HepG2 (cell line): ENCODE measurements around the gene CHST12. TPM values are rescaled to one million over a fixed set of nuclear protein-coding genes. Genes with fewer than 3 reads are reported as not detected.

Experiments
- DPF2 ChIP-seq: sonication (generic); formaldehyde crosslinking; IDR thresholded peaks from 2 replicates; pipeline ENCODE4 v1.4.0; 2020; ENCODE audit warnings: mild to moderate bottlenecking, low read depth, missing genetic modification reagents, borderline replicate concordance
- FOSL1 ChIP-seq: sonication (generic); formaldehyde crosslinking; IDR thresholded peaks from 2 replicates; pipeline ENCODE4 v1.9.0; 2021; ENCODE audit warnings: missing genetic modification reagents, borderline replicate concordance
- JUND ChIP-seq: sonication (generic); formaldehyde crosslinking; IDR thresholded peaks from 2 replicates; pipeline ENCODE4 v1.8.0; 2022; ENCODE audit warnings: mild to moderate bottlenecking, missing genetic modification reagents
- KDM5A ChIP-seq: fragments of 200-600 bp; sonication (generic); IDR thresholded peaks from 2 replicates; pipeline ENCODE4 v1.7.0; 2018; ENCODE audit warnings: antibody characterized with exemption, mild to moderate bottlenecking, low read length, borderline replicate concordance
- MIER2 ChIP-seq: IDR thresholded peaks from 2 replicates; pipeline ENCODE4 v1.6.1; 2016; ENCODE audit warnings: missing biosample characterization, missing genetic modification reagents
- PCBP2 ChIP-seq: fragments of 200-400 bp; formaldehyde crosslinking; optimal IDR thresholded peaks from 2 replicates; pipeline ENCODE3; 2018; ENCODE audit warnings: low read length, low read depth; ENCODE audit not compliant: poor library complexity, severe bottlenecking
- PHB2 ChIP-seq: fragments of 450-650 bp; IDR thresholded peaks from 2 replicates; pipeline ENCODE4 v1.6.1; 2018; ENCODE audit not compliant: partially characterized antibody
- POLR2AphosphoS5 ChIP-seq: IDR thresholded peaks from 2 replicates; pipeline ENCODE4 v1.6.1; 2012; ENCODE audit warnings: low read depth, low read length
- SAP130 ChIP-seq: IDR thresholded peaks from 2 replicates; pipeline ENCODE4 v1.6.1; 2016; ENCODE audit warnings: low read depth
- SIX1 ChIP-seq: sonication (generic); formaldehyde crosslinking; IDR thresholded peaks from 2 replicates; pipeline ENCODE4 v1.4.0; 2020; ENCODE audit warnings: missing genetic modification reagents, borderline replicate concordance
- SP5 ChIP-seq: IDR thresholded peaks from 2 replicates; pipeline ENCODE4 v1.6.1; 2016; ENCODE audit warnings: low read depth, borderline replicate concordance
- YY1 ChIP-seq: IDR thresholded peaks from 2 replicates; pipeline ENCODE4 v1.6.1; 2011; ENCODE audit warnings: low read length, low read depth, moderate library complexity, mild to moderate bottlenecking; ENCODE audit not compliant: insufficient read depth, insufficient replicate concordance
- ZNF232 ChIP-seq: sonication (generic); formaldehyde crosslinking; IDR thresholded peaks from 2 replicates; pipeline ENCODE4 v1.4.0; 2020; ENCODE audit warnings: missing genetic modification reagents, borderline replicate concordance
- ZNF317 ChIP-seq: sonication (generic); formaldehyde crosslinking; IDR thresholded peaks from 2 replicates; pipeline ENCODE4 v1.5.0; 2020; ENCODE audit warnings: mild to moderate bottlenecking, missing genetic modification reagents
- ZNF614 ChIP-seq: IDR thresholded peaks from 2 replicates; pipeline ENCODE4 v1.6.1; 2018; ENCODE audit warnings: missing biosample characterization, missing genetic modification reagents, inconsistent platforms, borderline replicate concordance
- ZSCAN20 ChIP-seq: sonication (generic); formaldehyde crosslinking; IDR thresholded peaks from 2 replicates; pipeline ENCODE4 v1.4.0; 2020; ENCODE audit warnings: missing genetic modification reagents, mild to moderate bottlenecking, borderline replicate concordance
- polyA plus RNA-seq, 8 experiments: library from polyadenylated mRNA; depleted of rRNA in 3 of 8; stranded (reverse) in 7 of 8; unstranded in 1 of 8; fragments of >200 nt; fragmentation: Illumina TruSeq in 4 of 8; extraction: Trizol in 4 of 8; gene quantifications; 2 replicates each; pipeline versions ENCODE4 v1.2.1 to v1.2.3, GENCODE V29; 2011 to 2016; ENCODE audit warnings: low read depth in 4 of 8, missing spikeins in 1 of 8, mixed read lengths in 1 of 8; ENCODE audit not compliant: insufficient read depth in 1 of 8
- total RNA-seq, 5 experiments: library from RNA; depleted of rRNA; stranded (reverse); fragments of >200 nt; fragmentation: Illumina TruSeq; extraction: Trizol; gene quantifications; 2 replicates each; pipeline ENCODE4 v1.2.3, GENCODE V29; 2016; ENCODE audit warnings: low read depth in 1 of 5
- TF ChIP-seq, protein P1 (sequence below): IDR thresholded peaks from 2 replicates; pipeline ENCODE4 v1.6.1; 2016; ENCODE audit warnings: control low read depth
- TF ChIP-seq, protein P2 (sequence below): sonication (generic); formaldehyde crosslinking; IDR thresholded peaks from 2 replicates; pipeline ENCODE4 v1.4.0; 2020; ENCODE audit warnings: missing genetic modification reagents
- TF ChIP-seq, protein P3 (sequence below): fragments of 450-650 bp; IDR thresholded peaks from 2 replicates; pipeline ENCODE4 v1.6.1; 2016
- TF ChIP-seq, protein P4 (sequence below): sonication (generic); formaldehyde crosslinking; IDR thresholded peaks from 2 replicates; pipeline ENCODE4 v1.8.1; 2023; ENCODE audit warnings: mild to moderate bottlenecking, missing genetic modification reagents

CHST12 gene
- total and polyA plus RNA-seq, 2 of the 13 experiments (the other 11 are each of a cell fraction or from before 2014, with no cell fraction given) = 6.4 to 15.8 TPM

DNA sequence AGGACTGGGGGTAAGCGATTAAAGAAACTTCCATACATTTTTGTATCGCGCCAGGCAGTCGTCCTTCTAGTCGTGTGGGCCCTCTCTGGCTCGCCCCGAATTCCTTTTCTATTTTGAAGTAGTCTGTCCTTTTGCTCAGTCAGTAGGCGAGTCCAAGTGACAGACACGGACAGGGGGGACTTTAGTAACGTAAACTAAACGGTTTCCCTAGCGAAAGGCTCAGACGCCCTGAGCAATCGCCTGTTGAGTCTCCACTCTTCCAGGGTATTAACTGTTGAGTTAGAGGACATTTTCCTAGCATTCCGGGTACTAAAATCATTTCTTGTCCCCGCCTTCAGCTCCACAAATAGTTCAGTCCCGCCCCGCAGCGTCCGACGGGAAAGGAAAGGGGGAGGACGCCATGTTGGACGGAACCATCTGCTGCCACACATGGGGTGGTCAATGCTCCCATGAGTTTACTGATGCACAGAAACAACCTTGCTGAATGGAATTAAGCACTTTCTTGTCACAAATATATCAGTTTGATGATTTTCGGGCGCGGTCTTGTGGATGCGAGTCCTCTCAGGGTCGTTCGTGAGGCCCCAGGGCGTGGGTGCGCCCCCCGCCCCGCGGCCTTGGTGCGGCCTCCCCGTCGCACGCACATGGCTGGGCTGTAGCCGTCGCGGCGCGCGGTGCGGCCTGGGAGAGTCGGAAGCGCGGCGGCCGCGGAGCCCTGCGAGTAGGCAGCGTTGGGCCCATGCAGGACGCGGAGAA lies 49.0 kb upstream of the CHST12 start, which contains the start of gene EIF3B (continued):
- 0 out of 2 replicates have a peak, but pooled peaks have one; percentile 19 for TF ChIP-seq SP5 (CRISPR knock-in tag)
- no peak for TF ChIP-seq ZNF317 (CRISPR knock-in tag)
- peak; percentile 93 for TF ChIP-seq YY1
- TF ChIP-seq, protein P1, sequence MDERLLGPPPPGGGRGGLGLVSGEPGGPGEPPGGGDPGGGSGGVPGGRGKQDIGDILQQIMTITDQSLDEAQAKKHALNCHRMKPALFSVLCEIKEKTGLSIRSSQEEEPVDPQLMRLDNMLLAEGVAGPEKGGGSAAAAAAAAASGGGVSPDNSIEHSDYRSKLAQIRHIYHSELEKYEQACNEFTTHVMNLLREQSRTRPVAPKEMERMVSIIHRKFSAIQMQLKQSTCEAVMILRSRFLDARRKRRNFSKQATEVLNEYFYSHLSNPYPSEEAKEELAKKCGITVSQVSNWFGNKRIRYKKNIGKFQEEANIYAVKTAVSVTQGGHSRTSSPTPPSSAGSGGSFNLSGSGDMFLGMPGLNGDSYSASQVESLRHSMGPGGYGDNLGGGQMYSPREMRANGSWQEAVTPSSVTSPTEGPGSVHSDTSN = no peak
- TF ChIP-seq, protein P2, sequence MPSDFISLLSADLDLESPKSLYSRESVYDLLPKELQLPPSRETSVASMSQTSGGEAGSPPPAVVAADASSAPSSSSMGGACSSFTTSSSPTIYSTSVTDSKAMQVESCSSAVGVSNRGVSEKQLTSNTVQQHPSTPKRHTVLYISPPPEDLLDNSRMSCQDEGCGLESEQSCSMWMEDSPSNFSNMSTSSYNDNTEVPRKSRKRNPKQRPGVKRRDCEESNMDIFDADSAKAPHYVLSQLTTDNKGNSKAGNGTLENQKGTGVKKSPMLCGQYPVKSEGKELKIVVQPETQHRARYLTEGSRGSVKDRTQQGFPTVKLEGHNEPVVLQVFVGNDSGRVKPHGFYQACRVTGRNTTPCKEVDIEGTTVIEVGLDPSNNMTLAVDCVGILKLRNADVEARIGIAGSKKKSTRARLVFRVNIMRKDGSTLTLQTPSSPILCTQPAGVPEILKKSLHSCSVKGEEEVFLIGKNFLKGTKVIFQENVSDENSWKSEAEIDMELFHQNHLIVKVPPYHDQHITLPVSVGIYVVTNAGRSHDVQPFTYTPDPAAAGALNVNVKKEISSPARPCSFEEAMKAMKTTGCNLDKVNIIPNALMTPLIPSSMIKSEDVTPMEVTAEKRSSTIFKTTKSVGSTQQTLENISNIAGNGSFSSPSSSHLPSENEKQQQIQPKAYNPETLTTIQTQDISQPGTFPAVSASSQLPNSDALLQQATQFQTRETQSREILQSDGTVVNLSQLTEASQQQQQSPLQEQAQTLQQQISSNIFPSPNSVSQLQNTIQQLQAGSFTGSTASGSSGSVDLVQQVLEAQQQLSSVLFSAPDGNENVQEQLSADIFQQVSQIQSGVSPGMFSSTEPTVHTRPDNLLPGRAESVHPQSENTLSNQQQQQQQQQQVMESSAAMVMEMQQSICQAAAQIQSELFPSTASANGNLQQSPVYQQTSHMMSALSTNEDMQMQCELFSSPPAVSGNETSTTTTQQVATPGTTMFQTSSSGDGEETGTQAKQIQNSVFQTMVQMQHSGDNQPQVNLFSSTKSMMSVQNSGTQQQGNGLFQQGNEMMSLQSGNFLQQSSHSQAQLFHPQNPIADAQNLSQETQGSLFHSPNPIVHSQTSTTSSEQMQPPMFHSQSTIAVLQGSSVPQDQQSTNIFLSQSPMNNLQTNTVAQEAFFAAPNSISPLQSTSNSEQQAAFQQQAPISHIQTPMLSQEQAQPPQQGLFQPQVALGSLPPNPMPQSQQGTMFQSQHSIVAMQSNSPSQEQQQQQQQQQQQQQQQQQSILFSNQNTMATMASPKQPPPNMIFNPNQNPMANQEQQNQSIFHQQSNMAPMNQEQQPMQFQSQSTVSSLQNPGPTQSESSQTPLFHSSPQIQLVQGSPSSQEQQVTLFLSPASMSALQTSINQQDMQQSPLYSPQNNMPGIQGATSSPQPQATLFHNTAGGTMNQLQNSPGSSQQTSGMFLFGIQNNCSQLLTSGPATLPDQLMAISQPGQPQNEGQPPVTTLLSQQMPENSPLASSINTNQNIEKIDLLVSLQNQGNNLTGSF = no peak; the same call in 1 of the 2 replicates
- TF ChIP-seq, protein P3, sequence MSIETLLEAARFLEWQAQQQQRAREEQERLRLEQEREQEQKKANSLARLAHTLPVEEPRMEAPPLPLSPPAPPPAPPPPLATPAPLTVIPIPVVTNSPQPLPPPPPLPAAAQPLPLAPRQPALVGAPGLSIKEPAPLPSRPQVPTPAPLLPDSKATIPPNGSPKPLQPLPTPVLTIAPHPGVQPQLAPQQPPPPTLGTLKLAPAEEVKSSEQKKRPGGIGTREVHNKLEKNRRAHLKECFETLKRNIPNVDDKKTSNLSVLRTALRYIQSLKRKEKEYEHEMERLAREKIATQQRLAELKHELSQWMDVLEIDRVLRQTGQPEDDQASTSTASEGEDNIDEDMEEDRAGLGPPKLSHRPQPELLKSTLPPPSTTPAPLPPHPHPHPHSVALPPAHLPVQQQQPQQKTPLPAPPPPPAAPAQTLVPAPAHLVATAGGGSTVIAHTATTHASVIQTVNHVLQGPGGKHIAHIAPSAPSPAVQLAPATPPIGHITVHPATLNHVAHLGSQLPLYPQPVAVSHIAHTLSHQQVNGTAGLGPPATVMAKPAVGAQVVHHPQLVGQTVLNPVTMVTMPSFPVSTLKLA = peak; percentile 83
- peak; percentile 65; the same call in 1 of the 2 replicates for TF ChIP-seq KDM5A
- no peak for TF ChIP-seq PCBP2
- peak; percentile 89 for TF ChIP-seq SAP130
- TF ChIP-seq SIX1 (CRISPR knock-in tag) = no peak
- TF ChIP-seq ZNF614 (CRISPR knock-in tag) = no peak
- no peak for TF ChIP-seq PHB2
- 0 out of 2 replicates have a peak, but pooled peaks have one; percentile 64 for TF ChIP-seq ZNF232 (CRISPR knock-in tag)
- peak; percentile 24; the same call in 1 of the 2 replicates for TF ChIP-seq MIER2 (CRISPR knock-in tag)
- TF ChIP-seq FOSL1 (CRISPR knock-in tag) = no peak
- no peak for TF ChIP-seq ZSCAN20 (CRISPR knock-in tag)
- no peak for TF ChIP-seq DPF2 (CRISPR knock-in tag)
- peak; percentile 71 for TF ChIP-seq POLR2AphosphoS5
- no peak for TF ChIP-seq JUND (CRISPR knock-in tag)
- TF ChIP-seq, protein P4, sequence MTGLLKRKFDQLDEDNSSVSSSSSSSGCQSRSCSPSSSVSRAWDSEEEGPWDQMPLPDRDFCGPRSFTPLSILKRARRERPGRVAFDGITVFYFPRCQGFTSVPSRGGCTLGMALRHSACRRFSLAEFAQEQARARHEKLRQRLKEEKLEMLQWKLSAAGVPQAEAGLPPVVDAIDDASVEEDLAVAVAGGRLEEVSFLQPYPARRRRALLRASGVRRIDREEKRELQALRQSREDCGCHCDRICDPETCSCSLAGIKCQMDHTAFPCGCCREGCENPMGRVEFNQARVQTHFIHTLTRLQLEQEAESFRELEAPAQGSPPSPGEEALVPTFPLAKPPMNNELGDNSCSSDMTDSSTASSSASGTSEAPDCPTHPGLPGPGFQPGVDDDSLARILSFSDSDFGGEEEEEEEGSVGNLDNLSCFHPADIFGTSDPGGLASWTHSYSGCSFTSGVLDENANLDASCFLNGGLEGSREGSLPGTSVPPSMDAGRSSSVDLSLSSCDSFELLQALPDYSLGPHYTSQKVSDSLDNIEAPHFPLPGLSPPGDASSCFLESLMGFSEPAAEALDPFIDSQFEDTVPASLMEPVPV (CRISPR knock-in tag) = peak; percentile 52; the same call in 1 of the 2 replicates
